Peyer's patch (tissue), 4 donors: ENCODE results near the gene ASPHD2.

ENCODE experiments used
- CTCF ChIP-seq, 6 experiments: fragments of 450-650 bp in 4 of 6; fragments of 200-600 bp in 2 of 6; sonication (generic) in 1 of 6; IDR thresholded peaks; one replicate each; pipeline ENCODE4 v1.5.1; 2017 to 2019; ENCODE audit warnings: antibody characterized with exemption in 6 of 6, mild to moderate bottlenecking in 3 of 6, moderate library complexity in 1 of 6
- POLR2A ChIP-seq, 2 donors: fragments of 450-650 bp; IDR thresholded peaks; one replicate each; pipeline ENCODE4 v1.5.1; 2017; ENCODE audit warnings: antibody characterized with exemption in 2 of 2, mild to moderate bottlenecking in 2 of 2, moderate library complexity in 2 of 2

- TF ChIP-seq CTCF (IDR thresholded peaks at IDR 0.05) (no peak), POLR2A (IDR thresholded peaks at IDR 0.05) (no peak)
Measured at GRCh38 chr22:26448941-26449340, 19.9 kb downstream of the ASPHD2 start.
